Activated naive CD8-positive, alpha-beta T cell treated with anti-CD3 and anti-CD28 coated beads for 36 hours (primary cell): Measurements from ENCODE around the gene ZC3H4. TPM values are rescaled to one million over a fixed set of nuclear protein-coding genes. Genes with fewer than 3 reads are reported as not detected.
"Not testable (repeated sequence)": the region's sequence is repeated elsewhere in the genome, so short reads cannot be mapped to it uniquely, and the experiment has no call there.

Source experiments
- DNase-seq: peaks from one replicate; pipeline ENCODE4 v3.0.0; 2021
- H3K27ac Mint-ChIP-seq: one replicate; pipeline ENCODE4 v1.8.0; 2022; ENCODE audit warnings: mild to moderate bottlenecking, moderate library complexity, mixed read lengths
- H3K27me3 Mint-ChIP-seq: one replicate; pipeline ENCODE4 v1.8.0; 2022; ENCODE audit warnings: mild to moderate bottlenecking, mixed read lengths
- H3K36me3 Mint-ChIP-seq: one replicate; pipeline ENCODE4 v1.8.0; 2021; ENCODE audit warnings: mild to moderate bottlenecking, mixed read lengths
- H3K4me1 Mint-ChIP-seq: one replicate; pipeline ENCODE4 v1.8.0; 2021; ENCODE audit warnings: mixed read lengths
- H3K4me3 Mint-ChIP-seq: one replicate; pipeline ENCODE4 v1.8.0; 2022; ENCODE audit warnings: mild to moderate bottlenecking, moderate library complexity, mixed read lengths
- H3K9me3 Mint-ChIP-seq: one replicate; pipeline ENCODE4 v1.8.0; 2022; ENCODE audit warnings: mixed read lengths
- total RNA-seq, 2 experiments: library from RNA; stranded (reverse); gene quantifications; one replicate each; pipeline ENCODE4 v1.2.3, GENCODE V29; 2021

Gene ZC3H4
- total RNA-seq, 2 experiments from 2014 or later = 103 to 110 TPM

DNA sequence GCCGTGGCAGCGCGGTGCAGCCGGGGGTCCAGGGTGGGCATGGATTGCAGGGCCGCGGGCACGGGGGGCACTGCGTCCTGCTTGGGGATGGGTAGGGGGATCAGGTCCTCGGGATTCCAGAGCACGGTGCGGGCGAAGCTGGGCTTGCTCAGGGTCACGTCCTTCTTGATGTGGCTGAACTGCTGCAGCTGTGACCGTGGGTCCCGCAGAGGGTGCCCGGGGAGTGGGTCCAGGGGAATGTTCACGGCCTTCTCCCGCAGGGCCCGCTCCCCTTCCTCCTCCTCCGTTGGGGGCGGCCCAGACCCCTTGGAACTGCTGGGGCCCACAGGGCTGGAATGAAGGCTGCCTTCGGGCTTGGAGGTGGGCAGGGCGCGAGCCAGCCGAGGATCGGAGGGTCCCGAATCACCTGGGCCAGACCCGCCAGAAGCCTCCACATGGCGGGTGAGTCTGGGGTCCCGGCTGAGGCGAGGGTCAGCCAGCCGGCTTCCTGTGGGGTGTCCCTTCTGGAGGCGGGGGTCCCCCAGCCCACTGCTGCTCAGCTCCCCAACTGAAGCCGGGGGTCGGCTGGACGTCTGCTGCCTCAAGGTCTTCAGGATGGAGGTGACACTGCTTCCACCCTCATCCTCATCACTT lies 46.2 kb downstream of the ZC3H4 start:
- DNase-seq = no peak
- no peaks in the 10 kb centered on the region for H3K4me1 Mint-ChIP-seq
- H3K27me3 Mint-ChIP-seq = no peaks in the 10 kb centered on the region
- H3K9me3 Mint-ChIP-seq = no peaks in the 10 kb centered on the region
- H3K4me3 Mint-ChIP-seq = no peak overlapping the region
- no peak overlapping the region for H3K27ac Mint-ChIP-seq
- peaks cover 16% of the 10 kb centered on the region for H3K36me3 Mint-ChIP-seq

DNA sequence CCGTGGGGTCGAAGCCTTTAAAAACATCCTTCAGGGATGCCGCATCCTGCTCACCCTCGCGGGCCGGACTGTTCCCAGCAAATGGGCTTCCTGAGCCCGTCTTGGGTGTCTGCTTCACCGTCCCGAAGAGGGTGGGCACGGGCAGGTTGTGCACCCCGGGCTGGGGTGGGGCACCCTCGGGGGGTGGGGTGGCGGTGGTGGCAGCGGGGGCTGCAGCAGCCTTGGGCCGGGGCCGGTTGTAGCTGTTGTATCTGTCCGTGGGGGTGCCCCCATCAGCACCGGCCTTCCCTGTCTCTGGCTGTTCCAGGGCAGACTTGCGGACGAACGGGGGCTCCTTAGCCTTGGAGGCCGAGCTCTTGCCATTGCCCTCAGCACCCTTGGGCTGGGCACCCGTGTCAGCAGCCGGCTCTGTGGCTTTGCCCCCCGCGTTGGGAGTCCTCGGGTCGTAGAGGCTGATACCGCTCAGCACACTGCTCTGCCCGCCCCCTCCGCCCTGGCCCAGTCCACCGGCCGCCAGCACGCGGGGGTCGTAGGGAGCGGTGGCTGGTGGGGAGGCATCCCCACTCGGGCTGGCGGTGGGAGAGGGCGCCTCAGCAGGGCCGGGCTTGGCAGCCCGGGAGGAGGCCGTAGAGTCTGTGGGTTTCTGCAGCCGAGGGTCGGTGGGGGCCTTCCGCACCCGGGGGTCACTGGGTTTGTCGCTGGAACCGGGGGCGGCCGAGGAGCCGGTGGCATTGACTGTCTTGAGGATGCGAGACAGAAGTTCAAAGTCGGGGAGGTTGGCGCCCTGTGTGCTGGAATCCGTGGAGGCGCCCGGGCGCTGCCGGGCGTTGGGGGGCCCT lies 47.0 kb downstream of the ZC3H4 start:
- H3K4me1 Mint-ChIP-seq = no peaks in the 10 kb centered on the region
- H3K27me3 Mint-ChIP-seq = no peaks in the 10 kb centered on the region
- no peak overlapping the region for H3K4me3 Mint-ChIP-seq
- no peaks in the 10 kb centered on the region for H3K9me3 Mint-ChIP-seq
- DNase-seq = no peak
- no peak overlapping the region for H3K27ac Mint-ChIP-seq
- H3K36me3 Mint-ChIP-seq = peaks cover 16% of the 10 kb centered on the region

DNA sequence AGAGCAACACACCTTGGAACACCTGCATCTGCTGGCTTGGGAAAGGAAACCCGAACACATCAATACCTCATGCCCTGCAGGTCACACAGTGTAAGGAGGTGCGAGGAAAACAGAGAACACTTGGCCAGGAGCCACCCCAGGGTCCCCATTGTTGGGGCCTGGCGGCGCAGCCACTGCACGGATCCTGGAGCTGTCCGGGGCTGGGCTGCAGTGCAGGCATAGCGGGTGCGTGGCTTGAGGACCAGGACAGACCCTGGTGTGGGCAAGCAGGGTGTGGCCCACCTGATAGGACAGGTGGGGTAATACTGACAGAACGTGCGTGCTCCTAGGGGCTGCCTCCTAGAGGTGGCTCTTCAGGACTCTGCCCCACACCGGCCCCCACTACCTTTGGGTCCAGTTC lies 48.3 kb downstream of the ZC3H4 start:
- no peak for DNase-seq
- Mint-ChIP-seq H3K27ac (no peak overlapping the region), H3K9me3 (no peaks in the 10 kb centered on the region), H3K4me1 (no peaks in the 10 kb centered on the region), H3K4me3 (no peak overlapping the region), H3K36me3 (peaks cover 8% of the 10 kb centered on the region), H3K27me3 (no peaks in the 10 kb centered on the region)

DNA sequence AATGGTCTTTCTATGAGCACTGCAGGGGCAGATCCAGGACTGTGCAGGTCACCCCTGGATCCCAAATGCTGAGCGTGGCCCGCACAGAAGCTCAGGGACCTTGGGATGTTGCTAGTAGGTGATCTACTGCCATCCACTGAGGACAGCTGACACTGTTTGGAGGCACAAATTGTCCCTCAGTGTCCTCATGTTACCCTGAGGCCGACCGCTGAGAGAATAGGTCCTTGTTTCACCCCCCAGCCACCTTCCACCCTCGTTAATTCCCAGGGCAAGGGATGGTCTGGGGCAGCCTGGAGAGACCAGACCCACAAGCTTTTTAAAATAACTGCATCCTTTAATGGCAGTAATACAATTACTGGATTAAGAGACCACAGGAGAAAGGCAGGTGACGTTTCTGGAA lies 49.7 kb downstream of the ZC3H4 start:
- H3K9me3 Mint-ChIP-seq = no peaks in the 10 kb centered on the region
- H3K4me1 Mint-ChIP-seq = no peaks in the 10 kb centered on the region
- peaks cover 2% of the 10 kb centered on the region for H3K36me3 Mint-ChIP-seq
- H3K27me3 Mint-ChIP-seq = no peaks in the 10 kb centered on the region
- H3K27ac Mint-ChIP-seq = no peak overlapping the region
- no peak for DNase-seq
- no peak overlapping the region for H3K4me3 Mint-ChIP-seq

DNA sequence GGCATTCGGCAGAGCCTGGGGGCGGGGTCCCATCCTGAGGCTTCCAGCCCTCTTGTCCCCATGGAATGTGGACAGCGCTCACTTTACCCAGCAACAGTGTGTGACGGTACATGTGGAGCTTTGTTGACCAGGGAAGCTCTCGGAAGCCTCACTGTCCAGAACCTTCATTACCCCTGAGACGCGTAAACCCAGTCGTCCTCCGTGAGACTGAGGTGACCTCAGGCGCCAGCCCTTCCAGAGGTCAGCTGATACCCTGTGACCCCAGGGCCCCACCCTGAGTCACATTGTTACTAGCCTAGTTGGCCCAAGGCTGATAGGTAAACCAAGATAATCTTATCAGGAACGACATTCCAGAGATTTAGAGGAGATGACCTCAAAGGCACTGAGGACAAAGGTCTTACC lies 55.0 kb downstream of the ZC3H4 start:
- no peak overlapping the region for H3K27ac Mint-ChIP-seq
- H3K27me3 Mint-ChIP-seq = no peaks in the 10 kb centered on the region
- no peak overlapping the region for H3K4me3 Mint-ChIP-seq
- H3K4me1 Mint-ChIP-seq = no peaks in the 10 kb centered on the region
- no peaks in the 10 kb centered on the region for H3K36me3 Mint-ChIP-seq
- no peak for DNase-seq
- H3K9me3 Mint-ChIP-seq = no peaks in the 10 kb centered on the region

DNA sequence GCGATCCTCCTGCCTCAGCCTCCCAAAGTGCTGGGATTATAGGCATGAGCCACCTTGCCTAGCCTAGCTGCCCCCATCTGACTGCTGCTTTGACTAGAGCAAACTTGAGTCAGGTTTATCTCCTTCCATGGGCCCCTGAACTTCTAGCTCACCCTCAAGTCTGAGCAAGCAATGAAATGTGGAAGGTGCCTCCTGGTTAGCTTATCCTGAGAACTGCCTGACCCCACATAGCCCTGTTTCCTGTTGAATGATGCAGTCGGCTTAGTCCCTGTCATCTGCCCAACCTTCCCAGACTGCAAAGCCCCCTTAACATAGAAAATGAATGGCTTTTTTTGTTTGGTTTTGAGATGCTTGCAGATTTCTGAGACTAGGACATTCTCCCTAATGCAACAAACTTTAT lies 56.2 kb downstream of the ZC3H4 start:
- Mint-ChIP-seq H3K27ac (no peak overlapping the region), H3K4me1 (no peaks in the 10 kb centered on the region), H3K36me3 (no peaks in the 10 kb centered on the region), H3K9me3 (no peaks in the 10 kb centered on the region), H3K27me3 (no peaks in the 10 kb centered on the region), H3K4me3 (no peak overlapping the region)
- no peak for DNase-seq

DNA sequence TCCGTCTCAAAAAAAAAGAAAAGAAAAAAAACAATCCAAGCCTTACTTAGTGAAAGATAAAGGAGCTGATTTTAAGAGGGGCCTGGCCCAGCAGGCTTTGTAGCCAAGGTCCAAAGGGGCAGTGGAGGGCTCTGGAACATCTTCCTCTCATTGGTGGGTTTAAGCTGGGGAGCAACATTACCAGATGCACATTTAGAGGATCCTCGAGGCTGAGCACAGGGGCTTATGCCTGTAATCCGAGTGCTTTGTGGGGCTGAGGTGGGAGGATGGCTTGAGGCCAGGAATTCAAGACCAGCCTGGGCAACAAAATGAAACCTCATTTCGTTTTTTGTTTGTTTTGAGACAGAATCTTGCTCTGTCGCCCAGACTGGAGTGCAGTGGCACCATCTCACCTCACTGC lies 57.2 kb downstream of the ZC3H4 start:
- no peak overlapping the region for H3K4me3 Mint-ChIP-seq
- no peaks in the 10 kb centered on the region for H3K27me3 Mint-ChIP-seq
- no peaks in the 10 kb centered on the region for H3K9me3 Mint-ChIP-seq
- H3K4me1 Mint-ChIP-seq = no peaks in the 10 kb centered on the region
- no peak overlapping the region for H3K27ac Mint-ChIP-seq
- no peak for DNase-seq
- no peaks in the 10 kb centered on the region for H3K36me3 Mint-ChIP-seq

DNA sequence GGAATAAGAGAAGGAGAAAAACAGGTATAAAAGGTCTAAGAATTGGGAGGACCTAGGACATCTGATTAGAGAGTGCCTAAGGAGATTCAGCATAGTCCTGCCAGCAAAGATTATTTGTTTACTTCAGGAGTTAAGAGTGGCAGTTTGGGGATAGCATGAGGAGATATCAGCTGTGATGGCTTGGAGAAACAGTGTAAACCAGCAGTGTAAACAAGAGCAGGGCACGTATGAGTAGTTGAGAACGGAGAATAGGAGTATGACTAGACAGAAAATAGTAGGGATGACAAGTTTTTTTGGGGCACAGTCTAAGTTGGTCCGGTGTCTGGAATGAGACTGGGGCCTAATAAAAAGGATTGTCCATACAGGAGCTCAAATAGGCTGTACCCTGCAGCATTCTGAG lies 63.0 kb downstream of the ZC3H4 start:
- H3K27me3 Mint-ChIP-seq, H3K36me3 Mint-ChIP-seq, H3K27ac Mint-ChIP-seq, DNase-seq, H3K9me3 Mint-ChIP-seq, H3K4me1 Mint-ChIP-seq, H3K4me3 Mint-ChIP-seq: not testable (repeated sequence)

DNA sequence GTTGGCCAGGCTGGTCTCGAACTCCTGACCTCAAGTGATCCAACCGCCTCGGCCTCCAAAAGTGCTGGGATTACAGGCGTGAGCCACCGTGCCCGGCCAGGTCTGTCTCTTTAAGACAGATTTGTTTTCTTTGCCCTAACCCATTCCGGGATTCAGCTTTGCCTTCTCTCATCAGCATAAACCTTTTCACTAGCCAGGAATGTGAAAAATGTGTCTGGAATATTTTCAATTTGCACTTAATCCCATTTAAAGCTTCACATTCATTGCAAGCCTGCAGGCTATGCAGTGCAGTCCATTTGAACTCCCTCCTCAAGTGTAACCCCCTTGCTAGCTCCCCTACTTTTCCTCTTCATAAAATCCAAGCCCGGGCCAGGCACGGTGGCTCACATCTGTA lies 64.3 kb downstream of the ZC3H4 start:
- no peak for DNase-seq
- H3K4me1 Mint-ChIP-seq = peaks cover 8% of the 10 kb centered on the region
- no peaks in the 10 kb centered on the region for H3K27me3 Mint-ChIP-seq
- peaks cover 5% of the 10 kb centered on the region for H3K36me3 Mint-ChIP-seq
- H3K4me3 Mint-ChIP-seq = peak overlapping the region; percentile 93
- peak overlapping the region; percentile 77 for H3K27ac Mint-ChIP-seq
- H3K9me3 Mint-ChIP-seq = peaks cover 2% of the 10 kb centered on the region

DNA sequence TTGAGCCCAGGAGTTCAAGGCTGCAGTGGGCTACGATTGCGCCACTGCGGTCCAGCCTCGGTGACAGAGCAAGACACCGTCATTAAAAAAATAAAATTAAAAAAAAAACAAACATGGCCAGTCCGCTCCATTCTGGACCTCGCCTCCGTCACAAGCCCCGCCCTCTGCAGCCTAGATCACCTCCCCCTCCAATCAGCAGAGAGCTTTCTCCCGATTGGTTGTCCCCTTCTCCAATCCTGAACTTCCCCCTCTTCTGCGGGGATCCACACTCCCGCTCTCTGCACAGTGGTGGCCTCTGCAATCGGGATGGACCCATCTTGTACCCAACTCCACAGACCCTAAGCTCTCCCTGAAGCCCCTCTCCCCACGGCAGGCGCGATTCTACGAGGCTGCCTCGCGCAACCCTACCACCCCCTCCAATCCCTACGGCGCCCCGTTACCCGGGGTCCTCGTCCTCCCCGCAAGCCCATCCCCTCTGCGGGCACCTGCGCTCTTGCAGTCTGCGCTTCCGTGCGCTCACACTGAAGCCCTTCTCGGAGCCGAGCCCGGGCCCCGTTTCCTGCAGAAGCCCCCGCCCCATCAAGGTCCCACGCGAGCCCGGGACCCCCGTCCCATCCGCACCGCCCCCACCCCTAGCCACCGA lies 65.7 kb downstream of the ZC3H4 start:
- peak overlapping the region; percentile 93 for H3K4me3 Mint-ChIP-seq
- peak overlapping the region; percentile 88 for H3K27ac Mint-ChIP-seq
- H3K9me3 Mint-ChIP-seq = peaks cover 2% of the 10 kb centered on the region
- peaks cover 5% of the 10 kb centered on the region for H3K36me3 Mint-ChIP-seq
- no peaks in the 10 kb centered on the region for H3K27me3 Mint-ChIP-seq
- peaks cover 8% of the 10 kb centered on the region for H3K4me1 Mint-ChIP-seq
- peak; percentile 82 for DNase-seq

DNA sequence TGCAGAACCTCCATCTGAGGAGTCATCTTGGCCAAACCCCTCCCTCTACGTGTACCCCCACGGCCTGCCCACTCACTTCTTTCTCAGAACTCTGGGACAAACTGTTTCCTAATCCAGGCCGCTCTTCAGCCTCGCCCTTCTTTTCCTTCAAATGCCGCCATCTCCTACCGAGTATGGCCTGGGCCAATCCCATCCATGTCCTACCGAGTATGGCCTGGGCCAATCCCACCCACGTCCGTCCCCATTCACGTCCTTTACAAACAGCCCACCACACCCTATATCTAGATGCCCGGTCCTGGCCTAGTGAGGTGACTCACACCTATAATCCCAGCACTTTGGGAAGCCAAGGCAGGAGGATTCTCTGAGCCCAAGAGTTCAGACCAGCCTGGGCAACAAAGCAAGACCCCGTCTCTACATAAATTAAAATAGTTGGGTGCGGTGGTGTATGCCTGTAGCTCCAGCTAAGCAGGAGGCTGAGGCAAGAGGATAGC lies 66.3 kb downstream of the ZC3H4 start:
- Mint-ChIP-seq H3K27ac (no peak overlapping the region), H3K4me1 (peaks cover 8% of the 10 kb centered on the region), H3K36me3 (peaks cover 5% of the 10 kb centered on the region), H3K27me3 (no peaks in the 10 kb centered on the region), H3K4me3 (peak overlapping the region; percentile 93), H3K9me3 (peaks cover 2% of the 10 kb centered on the region)
- no peak for DNase-seq

DNA sequence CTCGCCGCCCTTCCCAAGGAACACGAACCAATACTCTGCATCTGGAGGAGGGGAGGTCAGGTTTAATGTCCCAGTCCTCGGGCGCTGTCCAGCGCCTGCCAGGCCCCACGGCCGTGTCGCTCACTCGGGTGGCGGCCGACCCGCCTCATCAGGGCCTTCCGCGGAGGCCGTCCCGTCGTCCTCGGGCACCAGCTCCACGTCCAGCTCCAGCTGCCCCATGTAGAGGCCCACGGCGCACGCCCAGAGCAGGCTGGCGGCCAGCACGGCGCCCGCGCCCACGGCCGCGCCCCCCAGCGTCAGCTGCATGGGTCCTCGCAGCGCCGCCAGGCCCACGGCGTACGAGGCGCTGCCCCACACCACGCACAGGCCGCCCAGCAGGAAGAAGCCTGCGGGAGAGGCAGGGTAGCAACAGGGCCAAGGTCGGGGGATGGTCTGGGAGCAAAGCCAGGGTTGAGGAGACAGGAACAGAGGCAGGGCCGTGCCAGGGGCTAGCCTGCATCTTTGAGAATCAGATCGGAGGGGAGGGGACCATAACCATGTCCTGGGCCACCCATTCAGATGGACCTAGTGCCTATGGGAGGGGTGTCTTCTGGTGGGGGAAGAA lies 67.6 kb downstream of the ZC3H4 start:
- H3K4me1 Mint-ChIP-seq = peaks cover 8% of the 10 kb centered on the region
- peaks cover 5% of the 10 kb centered on the region for H3K36me3 Mint-ChIP-seq
- no peak for DNase-seq
- no peak overlapping the region for H3K27ac Mint-ChIP-seq
- peaks cover 2% of the 10 kb centered on the region for H3K9me3 Mint-ChIP-seq
- H3K27me3 Mint-ChIP-seq = no peaks in the 10 kb centered on the region
- no peak overlapping the region for H3K4me3 Mint-ChIP-seq

DNA sequence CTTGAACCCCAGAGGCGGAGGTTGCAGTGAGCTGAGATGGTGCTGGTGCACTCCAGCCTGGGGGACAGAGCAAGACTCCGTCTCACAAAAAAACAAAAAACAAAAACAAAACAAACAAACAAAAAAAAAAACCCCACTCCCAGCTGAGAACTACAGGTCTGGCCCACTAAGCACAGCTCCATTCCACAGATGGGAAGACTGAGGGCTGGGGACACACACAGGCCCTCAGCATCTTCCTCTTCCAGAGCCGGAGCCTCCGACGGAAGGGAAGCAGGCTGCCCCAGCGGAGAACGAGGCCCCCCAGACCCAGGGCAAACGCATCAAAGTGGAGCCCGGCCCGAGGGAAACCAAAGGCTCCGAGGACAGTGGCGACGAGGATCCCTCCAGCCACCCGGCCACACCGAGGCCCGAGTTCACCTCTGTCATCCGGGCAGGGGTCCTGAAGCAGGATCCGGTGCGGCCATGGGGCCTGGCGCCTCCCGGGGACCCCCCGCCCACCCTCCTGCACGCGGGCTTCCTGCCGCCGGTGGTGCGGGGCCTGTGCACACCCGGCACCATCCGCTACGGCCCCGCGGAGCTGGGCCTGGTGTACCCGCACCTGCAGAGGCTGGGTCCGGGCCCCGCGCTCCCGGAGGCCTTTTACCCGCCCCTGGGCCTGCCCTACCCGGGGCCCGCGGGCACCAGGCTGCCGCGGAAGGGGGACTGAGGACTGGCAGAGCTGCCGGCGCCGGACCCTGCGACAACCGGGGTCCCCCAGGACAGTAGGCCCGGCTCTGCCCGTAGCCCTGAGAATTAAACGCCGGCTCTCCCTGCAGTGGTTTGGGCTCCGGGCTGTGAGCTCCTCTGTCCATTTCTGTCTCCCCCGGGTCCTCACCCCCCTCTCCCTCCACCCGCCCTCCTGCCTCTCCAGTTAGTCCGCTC lies 68.4 kb downstream of the ZC3H4 start:
- H3K27ac Mint-ChIP-seq = no peak overlapping the region
- H3K4me3 Mint-ChIP-seq = no peak overlapping the region
- H3K27me3 Mint-ChIP-seq = no peaks in the 10 kb centered on the region
- peaks cover 5% of the 10 kb centered on the region for H3K36me3 Mint-ChIP-seq
- H3K9me3 Mint-ChIP-seq = peaks cover 2% of the 10 kb centered on the region
- DNase-seq = no peak
- H3K4me1 Mint-ChIP-seq = peaks cover 8% of the 10 kb centered on the region

DNA sequence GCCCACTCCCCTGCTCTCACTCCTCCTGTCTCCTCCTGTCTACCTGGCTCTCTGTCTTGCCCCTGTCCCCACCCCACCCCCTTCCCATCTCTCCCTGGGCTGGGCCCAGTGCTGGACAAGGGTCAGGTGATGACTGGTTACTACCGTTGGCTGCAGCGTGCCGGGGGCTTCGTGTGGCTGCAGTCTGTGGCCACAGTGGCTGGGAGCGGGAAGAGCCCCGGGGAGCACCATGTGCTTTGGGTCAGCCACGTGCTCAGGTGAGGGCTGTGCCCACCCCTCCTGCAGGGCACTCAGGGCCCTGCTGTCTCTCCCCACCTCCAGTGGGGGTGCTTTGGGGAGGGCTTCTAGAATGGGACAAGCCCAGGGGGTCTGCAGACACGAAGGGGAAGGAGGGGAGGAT lies 72.7 kb downstream of the ZC3H4 start:
- DNase-seq = no peak
- no peak overlapping the region for H3K4me3 Mint-ChIP-seq

More for the DNA sequence above, 72.7 kb downstream of the ZC3H4 start:
- Mint-ChIP-seq H3K9me3 (no peaks in the 10 kb centered on the region), H3K27ac (no peak overlapping the region), H3K4me1 (peaks cover 5% of the 10 kb centered on the region), H3K27me3 (no peaks in the 10 kb centered on the region), H3K36me3 (no peaks in the 10 kb centered on the region)
